Thyroid gland (tissue), 4 donors: ENCODE data around the gene PNKD. TPM values are rescaled to one million over a fixed set of nuclear protein-coding genes. Genes with fewer than 3 reads are reported as not detected.

ENCODE experiments used
- DNase-seq, 2 donors: peaks; one replicate each; pipeline ENCODE4 v3.0.0-alpha.2; 2019
- H3K27ac ChIP-seq, 3 donors: fragments of 200-600 bp; sonication (generic); 1 replicate in 2 of 3; 2 replicates in 1 of 3; pipeline ENCODE4 v1.5.1; 2016 to 2019; ENCODE audit warnings: mild to moderate bottlenecking in 1 of 3, moderate library complexity in 1 of 3
- H3K27me3 ChIP-seq: fragments of 200-600 bp; sonication (generic); one replicate; pipeline ENCODE4 v1.5.1; 2019
- H3K36me3 ChIP-seq, 2 donors: fragments of 200-600 bp; sonication (generic); one replicate each; pipeline ENCODE4 v1.5.1; 2016 to 2019
- H3K4me1 ChIP-seq, 2 donors: fragments of 200-600 bp; sonication (generic); one replicate each; pipeline ENCODE4 v1.5.1; 2017 to 2019
- H3K4me3 ChIP-seq, 3 donors: fragments of 200-600 bp; sonication (generic); replicated peaks in 1 of 3; 1 replicate in 2 of 3; 2 replicates in 1 of 3; pipeline ENCODE4 v1.5.1; 2016; ENCODE audit warnings: mild to moderate bottlenecking in 1 of 3
- H3K9me3 ChIP-seq: fragments of 200-600 bp; sonication (generic); one replicate; pipeline ENCODE4 v1.5.1; 2017
- CTCF ChIP-seq, 6 experiments: fragments of 200-600 bp in 3 of 6; fragments of 450-650 bp in 3 of 6; sonication (generic) in 3 of 6; IDR thresholded peaks; one replicate each; pipeline ENCODE4 v1.5.1; 2016 to 2019; ENCODE audit warnings: antibody characterized with exemption in 6 of 6, mild to moderate bottlenecking in 2 of 6, inconsistent platforms in 1 of 6, moderate library complexity in 1 of 6
- POLR2A ChIP-seq, 2 donors: fragments of 450-650 bp; IDR thresholded peaks; one replicate each; pipeline ENCODE4 v1.6.1; 2017; ENCODE audit warnings: antibody characterized with exemption in 2 of 2, mild to moderate bottlenecking in 2 of 2, moderate library complexity in 1 of 2
- WGBS, 2 donors: methylation state at CpG; one replicate each; pipeline ENCODE4 v1.1.5; 2017; 5-methylcytosine and 5-hydroxymethylcytosine counted together
- intact Hi-C: fragments of 100-400 bp; cut with DNase I; formaldehyde crosslinking; loops from one replicate; pipeline ENCODE4 v1.15.1; 2023
- total RNA-seq, 4 donors: library from RNA; depleted of rRNA; stranded (reverse); fragments of >200 nt; gene quantifications; one replicate each; pipeline ENCODE4 v1.2.3, GENCODE V29; 2016

PNKD gene
- total RNA-seq, result 100 to 1,000 TPM in 1 of 4 donors, 10 to 100 TPM in 3; 57.0 to 110 (median 81.8) TPM

- TF ChIP-seq CTCF (IDR thresholded peaks at IDR 0.05) (peak in 1 of 6 experiments; percentile 13), POLR2A (IDR thresholded peaks at IDR 0.05) (peak in 1 of 2 donors; percentile 79)
- Histone ChIP-seq H3K4me1 (peaks cover 32 to 46% of the 10 kb centered on the region in 2 donors), H3K27ac (peak within 1 kb of the TSS; percentile 55 to 84 (median 83)), H3K4me3 (peak within 1 kb of the TSS; percentile 29 to 88 (median 85)), H3K36me3 (peaks cover 32 to 38% of the 10 kb centered on the region in 2 donors), H3K27me3 (no peaks in the 10 kb centered on the region), H3K9me3 (no peaks in the 10 kb centered on the region)
- WGBS, 2 donors, result 0% methylated on average over 30 to 39 of the region's 64 CpGs
- peak; percentile 100 for DNase-seq
- intact Hi-C loops, result loop anchor here (5.0 to 10.0 kb wide), 3 partner anchors 55 to 295 kb away; partner anchors contain the start of genes ARPC2, CNOT9 and USP37
Measured at GRCh38 chr2:218269900-218270720, at the start of gene PNKD, which contains the start of gene AAMP. PNKD (plus strand) TSS chr2:218270519; CDS start chr2:218270536, 17 bp downstream. AAMP (minus strand) TSS chr2:218270137; CDS start chr2:218270086, 51 bp downstream.

- 69 to 78% methylated on average over 5 of the region's 5 CpGs for WGBS, 2 donors
- peaks cover 0 to 6% of the 10 kb centered on the region in 2 donors for H3K36me3 ChIP-seq
- no peak for TF ChIP-seq POLR2A (IDR thresholded peaks at IDR 0.05)
- no peak for TF ChIP-seq CTCF (IDR thresholded peaks at IDR 0.05)
- peak in 1 of 2 donors; percentile 3 for DNase-seq
- H3K9me3 ChIP-seq, result no peaks in the 10 kb centered on the region
- no peak overlapping the region for H3K4me3 ChIP-seq
- H3K27ac ChIP-seq, result no peak overlapping the region
- intact Hi-C loops, result no loop called here
- no peaks in the 10 kb centered on the region for H3K27me3 ChIP-seq
- peaks cover 30 to 54% of the 10 kb centered on the region in 2 donors for H3K4me1 ChIP-seq
Measured at GRCh38 chr2:218221000-218221399, 49.3 kb upstream of the PNKD start.

GRCh38 chr2:218223046-218223445 is 47.3 kb upstream of the PNKD start:
- Histone ChIP-seq H3K27me3 (no peaks in the 10 kb centered on the region), H3K9me3 (no peaks in the 10 kb centered on the region), H3K4me3 (no peak overlapping the region), H3K27ac (no peak overlapping the region), H3K36me3 (peaks cover 9 to 13% of the 10 kb centered on the region in 2 donors), H3K4me1 (peaks cover 22 to 49% of the 10 kb centered on the region in 2 donors)
- no peak for DNase-seq
- intact Hi-C loops, result no loop called here
- TF ChIP-seq CTCF (IDR thresholded peaks at IDR 0.05) (no peak), POLR2A (IDR thresholded peaks at IDR 0.05) (no peak)
- 84 to 88% methylated on average over 5 of the region's 5 CpGs for WGBS, 2 donors

GRCh38 chr2:218224186-218224585 is 46.1 kb upstream of the PNKD start:
- WGBS, 2 donors, result 67 to 76% methylated on average over 1 of the region's 1 CpG
- H3K27ac ChIP-seq, result no peak overlapping the region
- intact Hi-C loops, result no loop called here

More at GRCh38 chr2:218224186-218224585, 46.1 kb upstream of the PNKD start:
- H3K27me3 ChIP-seq, result no peaks in the 10 kb centered on the region
- no peak overlapping the region for H3K4me3 ChIP-seq
- H3K36me3 ChIP-seq, result peaks cover 15 to 23% of the 10 kb centered on the region in 2 donors
- no peak for DNase-seq
- TF ChIP-seq POLR2A (IDR thresholded peaks at IDR 0.05) (no peak), CTCF (IDR thresholded peaks at IDR 0.05) (no peak)
- H3K4me1 ChIP-seq, result peaks cover 10 to 43% of the 10 kb centered on the region in 2 donors
- no peaks in the 10 kb centered on the region for H3K9me3 ChIP-seq
